ENCODE data around the gene CTDSP2. TPM values are rescaled to one million over a fixed set of nuclear protein-coding genes. Genes with fewer than 3 reads are reported as not detected.

The CTDSP2 gene
- total and polyA plus RNA-seq, 2 donors (not counting 3 experiments of a cell fraction or from before 2014, with no cell fraction given): 142 to 146 TPM

- peaks cover 79% of the 10 kb centered on the region for H3K4me1 ChIP-seq (ENCODE audit: control insufficient read depth, extremely low read depth, insufficient read depth, low read length)
- no peak overlapping the region for H3K9ac ChIP-seq (replicated peaks; ENCODE audit: extremely low read depth, insufficient read depth, low read length)
- H3K36me3 ChIP-seq (ENCODE audit: control insufficient read depth in 2 of 2, extremely low read depth in 1 of 2, insufficient read depth in 2 of 2, low read length in 2 of 2): no peaks in the 10 kb centered on the region
- H4K20me1 ChIP-seq (replicated peaks; ENCODE audit: control insufficient read depth, extremely low read depth, insufficient read depth, low read length): peaks cover 13% of the 10 kb centered on the region
- H3K79me2 ChIP-seq (ENCODE audit: control insufficient read depth, insufficient read depth, low read length): peaks cover 95% of the 10 kb centered on the region
- ChIA-PET POLR2A (no interaction called here), CTCF (interaction anchor here (1.2 kb wide), 1 partner anchor 56 kb away, joined by 6 read pairs; no protein-coding TSS in a partner anchor)
- no peak overlapping the region for H3K4me2 ChIP-seq (ENCODE audit: insufficient read depth, low read length)
- H3K9me1 ChIP-seq (replicated peaks; ENCODE audit: control insufficient read depth, extremely low read depth, insufficient read depth, low read length): no peaks in the 10 kb centered on the region
- no peak overlapping the region for H3K4me3 ChIP-seq (replicated peaks in 1 of 3; ENCODE audit: insufficient read depth in 1 of 3, low read depth in 1 of 3, low read length in 3 of 3)
- no peaks in the 10 kb centered on the region for H3K27me3 ChIP-seq (ENCODE audit: control insufficient read depth in 2 of 2, insufficient read depth in 2 of 2, low read length in 2 of 2)
- no peaks in the 10 kb centered on the region for H3K9me3 ChIP-seq (replicated peaks; ENCODE audit: control insufficient read depth, insufficient read depth, low read length)
- DNase-seq (ENCODE audit: low read depth, low spot score): peak; percentile 43
- FAIRE-seq: peak; percentile 86
- no peak overlapping the region for H2AFZ ChIP-seq (ENCODE audit: low read depth, low read length)
- no TSS peak for BruUV-seq (replicated peaks)
- dilution Hi-C loops (cut with MboI; ENCODE audit: extremely low pct_ligation_motif_present, low sequenced_read_pairs) (no loop called here), intact Hi-C loops (cut with micrococcal nuclease) (no loop called here)
- H3K27ac ChIP-seq (ENCODE audit: insufficient read depth, low read depth, low read length): no peak overlapping the region
- no peak for TF ChIP-seq MAX (IDR thresholded peaks at IDR 0.05; ENCODE audit: insufficient read depth, insufficient read length)
- no peak for TF ChIP-seq POLR2A (IDR thresholded peaks at IDR 0.05; ENCODE audit: low read depth, low read length)
- no peak for TF ChIP-seq MYC (IDR thresholded peaks at IDR 0.05; ENCODE audit: low read depth, low read length)
- TF ChIP-seq EZH2 (IDR thresholded peaks at IDR 0.05; ENCODE audit: borderline replicate concordance, low read depth, low read length, severe bottlenecking): no peak
- no peak for TF ChIP-seq POLR2AphosphoS5 (IDR thresholded peaks at IDR 0.05; ENCODE audit: insufficient read depth, low read depth, low read length)
- no peak for TF ChIP-seq JUN (IDR thresholded peaks at IDR 0.05; ENCODE audit: borderline replicate concordance, insufficient read depth, insufficient read length, low read depth)
- no peak for TF ChIP-seq CTCF (IDR thresholded peaks at IDR 0.05; ENCODE audit: extremely low read depth in 1 of 2, insufficient read depth in 1 of 2, low read depth in 1 of 2, low read length in 2 of 2)
- no peak for TF ChIP-seq FOS (IDR thresholded peaks at IDR 0.05; ENCODE audit: borderline replicate concordance, insufficient read depth, low read length)
- TF ChIP-seq GATA2 (IDR thresholded peaks at IDR 0.05; ENCODE audit: insufficient read depth, insufficient read length, low read depth, low read length): no peak
Observed at GRCh38 chr12:57840726-57841125, 5.8 kb downstream of the CTDSP2 start.
